H1 (cell line): ENCODE results near the gene CD63.

Experiments
- CHD7 ChIP-seq: fragments of 300-600 bp; sonication (generic); IDR thresholded peaks from 2 replicates; pipeline ENCODE4 v1.7.1; 2012; ENCODE audit warnings: low read length, moderate library complexity, mild to moderate bottlenecking, inconsistent platforms; ENCODE audit not compliant: insufficient replicate concordance
- NRF1 ChIP-seq: IDR thresholded peaks from 2 replicates; pipeline ENCODE4 v1.6.1; 2011; ENCODE audit warnings: mild to moderate bottlenecking, low read depth, low read length, improper control_type of control experiment
- SIN3A ChIP-seq, 2 experiments: IDR thresholded peaks in 1 of 2; conservative IDR thresholded peaks in 1 of 2; 2 replicates each; pipeline ENCODE4 v1.6.1; 2011 to 2012; ENCODE audit warnings: low read length in 2 of 2, improper control_type of control experiment in 1 of 2, low read depth in 1 of 2, mild to moderate bottlenecking in 1 of 2
- YY1 ChIP-seq: IDR thresholded peaks from 2 replicates; pipeline ENCODE4 v1.6.1; 2011; ENCODE audit warnings: low read depth, mild to moderate bottlenecking, low read length
- TF ChIP-seq, protein P1 (sequence below), 3 experiments: IDR thresholded peaks; 1 replicate in 2 of 3; 2 replicates in 1 of 3; pipeline versions ENCODE4 v1.5.1 to v1.6.1; 2011; ENCODE audit warnings: low read length in 3 of 3, mild to moderate bottlenecking in 3 of 3, inconsistent platforms in 2 of 3, low read depth in 1 of 3, moderate library complexity in 1 of 3; ENCODE audit not compliant: insufficient read depth in 1 of 3; ENCODE audit errors: control extremely low read depth in 1 of 3

GRCh38 chr12:55724940-55725309, 3.9 kb downstream of the CD63 start:
- TF ChIP-seq, protein P1, sequence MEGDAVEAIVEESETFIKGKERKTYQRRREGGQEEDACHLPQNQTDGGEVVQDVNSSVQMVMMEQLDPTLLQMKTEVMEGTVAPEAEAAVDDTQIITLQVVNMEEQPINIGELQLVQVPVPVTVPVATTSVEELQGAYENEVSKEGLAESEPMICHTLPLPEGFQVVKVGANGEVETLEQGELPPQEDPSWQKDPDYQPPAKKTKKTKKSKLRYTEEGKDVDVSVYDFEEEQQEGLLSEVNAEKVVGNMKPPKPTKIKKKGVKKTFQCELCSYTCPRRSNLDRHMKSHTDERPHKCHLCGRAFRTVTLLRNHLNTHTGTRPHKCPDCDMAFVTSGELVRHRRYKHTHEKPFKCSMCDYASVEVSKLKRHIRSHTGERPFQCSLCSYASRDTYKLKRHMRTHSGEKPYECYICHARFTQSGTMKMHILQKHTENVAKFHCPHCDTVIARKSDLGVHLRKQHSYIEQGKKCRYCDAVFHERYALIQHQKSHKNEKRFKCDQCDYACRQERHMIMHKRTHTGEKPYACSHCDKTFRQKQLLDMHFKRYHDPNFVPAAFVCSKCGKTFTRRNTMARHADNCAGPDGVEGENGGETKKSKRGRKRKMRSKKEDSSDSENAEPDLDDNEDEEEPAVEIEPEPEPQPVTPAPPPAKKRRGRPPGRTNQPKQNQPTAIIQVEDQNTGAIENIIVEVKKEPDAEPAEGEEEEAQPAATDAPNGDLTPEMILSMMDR (IDR thresholded peaks at IDR 0.05; ENCODE audit: control extremely low read depth in 1 of 3, insufficient read depth in 1 of 3, low read depth in 1 of 3, low read length in 3 of 3) = no peak
- TF ChIP-seq NRF1 = no peak
- TF ChIP-seq SIN3A (conservative IDR thresholded peaks at IDR 0.05 in 1 of 2, IDR thresholded peaks at IDR 0.05 in 1 of 2; ENCODE audit: low read depth in 1 of 2, low read length in 2 of 2) = no peak
- TF ChIP-seq YY1 = no peak
- no peak for TF ChIP-seq CHD7
